Loucy (cell line): ENCODE measurements around the gene WDTC1.

Source experiments
- H2AFZ ChIP-seq: fragments of 200-600 bp; sonication (generic); 2 replicates; pipeline ENCODE4 v1.6.0; 2016; ENCODE audit warnings: antibody characterized with exemption, mild to moderate bottlenecking, low read length, moderate library complexity
- H3F3A ChIP-seq: fragments of 200-600 bp; 2 replicates; pipeline ENCODE4 v1.6.0; 2016; ENCODE audit warnings: antibody characterized with exemption, low read depth, mild to moderate bottlenecking
- H3K27me3 ChIP-seq: fragments of 200-600 bp; sonication (generic); 2 replicates; pipeline ENCODE4 v1.6.1; 2014; ENCODE audit warnings: low read length, mild to moderate bottlenecking; ENCODE audit not compliant: insufficient read depth, poor library complexity, severe bottlenecking
- H3K36me3 ChIP-seq: fragments of 200-600 bp; sonication (generic); 2 replicates; pipeline ENCODE4 v1.6.1; 2016; ENCODE audit warnings: low read length; ENCODE audit not compliant: insufficient read depth
- H3K4me1 ChIP-seq: fragments of 200-600 bp; sonication (generic); 2 replicates; pipeline ENCODE4 v1.5.1; 2014; ENCODE audit warnings: low read length, mild to moderate bottlenecking; ENCODE audit not compliant: insufficient read depth, poor library complexity, severe bottlenecking
- H3K4me2 ChIP-seq: fragments of 200-600 bp; sonication (generic); 2 replicates; pipeline ENCODE4 v1.6.0; 2014; ENCODE audit warnings: antibody characterized with exemption, low read length, low read depth, mild to moderate bottlenecking; ENCODE audit not compliant: poor library complexity, severe bottlenecking
- H3K4me3 ChIP-seq: fragments of 200-600 bp; sonication (generic); 2 replicates; pipeline ENCODE4 v1.5.1; 2014; ENCODE audit warnings: low read length, mild to moderate bottlenecking, mixed read lengths; ENCODE audit not compliant: poor library complexity, severe bottlenecking
- H3K79me2 ChIP-seq: fragments of 200-600 bp; sonication (generic); 2 replicates; pipeline ENCODE4 v1.6.1; 2014; ENCODE audit warnings: low read length; ENCODE audit not compliant: insufficient read depth
- H3K9ac ChIP-seq: fragments of 200-600 bp; sonication (generic); 2 replicates; pipeline ENCODE4 v1.6.0; 2014; ENCODE audit warnings: mild to moderate bottlenecking, low read depth, low read length, moderate library complexity; ENCODE audit not compliant: poor library complexity, severe bottlenecking
- H3K9me2 ChIP-seq: fragments of 200-600 bp; sonication (generic); replicated peaks from 2 replicates; pipeline ENCODE4 v1.6.1; 2016; ENCODE audit warnings: low read depth, low read length, mixed read lengths
- H3K9me3 ChIP-seq: fragments of 200-600 bp; sonication (generic); 2 replicates; pipeline ENCODE4 v1.6.1; 2014; ENCODE audit warnings: mild to moderate bottlenecking, antibody characterized with exemption, low read length, low read depth; ENCODE audit not compliant: insufficient read depth
- H4K20me1 ChIP-seq: fragments of 200-600 bp; sonication (generic); 2 replicates; pipeline ENCODE4 v1.6.0; 2014; ENCODE audit warnings: antibody characterized with exemption, low read length, mild to moderate bottlenecking; ENCODE audit not compliant: insufficient read depth, poor library complexity, severe bottlenecking
- CTCF ChIP-seq: fragments of 200-600 bp; sonication (generic); conservative IDR thresholded peaks from 2 replicates; pipeline ENCODE4 v1.5.1; 2014; ENCODE audit warnings: mild to moderate bottlenecking, antibody characterized with exemption, low read length
- EZH2phosphoT487 ChIP-seq: fragments of 200-600 bp; IDR thresholded peaks from 2 replicates; pipeline ENCODE4 v1.6.1; 2018; ENCODE audit warnings: antibody characterized with exemption, mild to moderate bottlenecking, moderate library complexity, borderline replicate concordance

Gene WDTC1

GRCh38 chr1:27274204-27274603, 39.8 kb downstream of the WDTC1 start:
- Histone ChIP-seq H3K4me1 (no peaks in the 10 kb centered on the region), H3K36me3 (peaks cover 4% of the 10 kb centered on the region; the same call in 1 of the 2 replicates), H2AFZ (no peak overlapping the region), H3K9me3 (no peaks in the 10 kb centered on the region), H3F3A (no peaks in the 10 kb centered on the region), H3K4me2 (no peak overlapping the region), H4K20me1 (no peaks in the 10 kb centered on the region), H3K27me3 (no peaks in the 10 kb centered on the region), H3K79me2 (no peaks in the 10 kb centered on the region), H3K9ac (no peak overlapping the region), H3K4me3 (no peak overlapping the region), H3K9me2 (no peaks in the 10 kb centered on the region)
- no peak for TF ChIP-seq CTCF
- no peak for TF ChIP-seq EZH2phosphoT487

- Histone ChIP-seq H3K4me3 (no peak overlapping the region), H3K27me3 (no peaks in the 10 kb centered on the region), H2AFZ (no peak overlapping the region), H3K4me1 (no peaks in the 10 kb centered on the region), H3K4me2 (no peak overlapping the region), H3K9me2 (no peaks in the 10 kb centered on the region), H3K9me3 (no peaks in the 10 kb centered on the region), H3K79me2 (no peaks in the 10 kb centered on the region), H3F3A (no peaks in the 10 kb centered on the region), H3K36me3 (peaks cover 4% of the 10 kb centered on the region; the same call in 1 of the 2 replicates), H3K9ac (no peak overlapping the region), H4K20me1 (no peaks in the 10 kb centered on the region)
- TF ChIP-seq CTCF, result no peak
- no peak for TF ChIP-seq EZH2phosphoT487
Observed at GRCh38 chr1:27275696-27276095, 41.3 kb downstream of the WDTC1 start.

GRCh38 chr1:27284425-27285273, 50.2 kb downstream of the WDTC1 start:
- Histone ChIP-seq H3K27me3 (no peaks in the 10 kb centered on the region), H3K4me3 (no peak overlapping the region), H3K4me1 (peaks cover 4% of the 10 kb centered on the region), H3K36me3 (peaks cover 31% of the 10 kb centered on the region; the same call in 1 of the 2 replicates), H3F3A (no peaks in the 10 kb centered on the region), H3K9me3 (no peaks in the 10 kb centered on the region), H2AFZ (no peak overlapping the region), H3K4me2 (no peak overlapping the region), H3K9me2 (no peaks in the 10 kb centered on the region), H3K79me2 (no peaks in the 10 kb centered on the region), H4K20me1 (no peaks in the 10 kb centered on the region), H3K9ac (no peak overlapping the region)
- TF ChIP-seq EZH2phosphoT487, result no peak
- peak; percentile 82 for TF ChIP-seq CTCF
